ENCODE measurements around the gene LZTFL1.

- no peak for TF ChIP-seq TCF12 (IDR thresholded peaks at IDR 0.05; ENCODE audit: low read depth)
- TF ChIP-seq TEAD4 (IDR thresholded peaks at IDR 0.05), result no peak
- TF ChIP-seq REST (IDR thresholded peaks at IDR 0.05; ENCODE audit: low read depth), result no peak
- no peak for TF ChIP-seq CEBPB (IDR thresholded peaks at IDR 0.05)
- no peak for TF ChIP-seq EP300 (IDR thresholded peaks at IDR 0.05; ENCODE audit: borderline replicate concordance)
- no peak for TF ChIP-seq FOXM1 (IDR thresholded peaks at IDR 0.05; ENCODE audit: borderline replicate concordance, low read depth)
These were observed 22.4 kb downstream of the LZTFL1 start for GRCh38 chr3:45819543-45819942.
